HEK293T (cell line): ENCODE results near the gene ARFGEF3.

ENCODE experiments used
- CTCF ChIA-PET: fragments of 350-600 bp; formaldehyde crosslinking; extraction: SDS; loops from one replicate; lab custom pipeline; 2021; ENCODE audit warnings: antibody characterized with exemption, inconsistent platforms; lab: Yijun Ruan, JAX
- POLR2A ChIA-PET: fragments of 350-600 bp; formaldehyde crosslinking; extraction: SDS; loops from one replicate; lab custom pipeline; 2020; ENCODE audit warnings: antibody characterized with exemption, inconsistent platforms; lab: Yijun Ruan, JAX
- DNase-seq: peaks from one replicate; pipeline ENCODE4 v3.0.0; 2012; ENCODE audit warnings: mixed read lengths; ENCODE audit errors: extremely low spot score
- ARNT ChIP-seq: fragments of 450-650 bp; IDR thresholded peaks from 2 replicates; pipeline ENCODE4 v1.6.1; 2017; ENCODE audit warnings: mild to moderate bottlenecking
- BHLHE40 ChIP-seq: fragments of 450-650 bp; IDR thresholded peaks from 2 replicates; pipeline ENCODE4 v1.6.1; 2016; ENCODE audit warnings: mild to moderate bottlenecking, moderate library complexity, borderline replicate concordance
- CTBP1 ChIP-seq: fragments of 450-650 bp; IDR thresholded peaks from 2 replicates; pipeline ENCODE4 v1.6.1; 2016; ENCODE audit warnings: borderline replicate concordance
- ELF4 ChIP-seq: fragments of 450-650 bp; IDR thresholded peaks from 2 replicates; pipeline ENCODE4 v1.6.1; 2017; ENCODE audit warnings: antibody characterized with exemption
- FOXA1 ChIP-seq: fragments of 450-650 bp; IDR thresholded peaks from 2 replicates; pipeline ENCODE4 v1.6.1; 2016; ENCODE audit warnings: mild to moderate bottlenecking
- FOXK2 ChIP-seq: fragments of 450-650 bp; IDR thresholded peaks from 2 replicates; pipeline ENCODE4 v1.6.1; 2016; ENCODE audit warnings: mild to moderate bottlenecking
- FOXM1 ChIP-seq: fragments of 450-650 bp; IDR thresholded peaks from 2 replicates; pipeline ENCODE4 v1.6.1; 2017; ENCODE audit warnings: mild to moderate bottlenecking, borderline replicate concordance
- HDGF ChIP-seq: fragments of 450-650 bp; IDR thresholded peaks from 2 replicates; pipeline ENCODE4 v1.6.1; 2017; ENCODE audit warnings: antibody characterized with exemption, borderline replicate concordance
- L3MBTL2 ChIP-seq: fragments of 450-650 bp; conservative IDR thresholded peaks from 2 replicates; pipeline ENCODE4 v1.6.1; 2016; ENCODE audit warnings: mild to moderate bottlenecking
- LEF1 ChIP-seq: fragments of 450-650 bp; IDR thresholded peaks from 2 replicates; pipeline ENCODE4 v1.6.1; 2017; ENCODE audit warnings: mild to moderate bottlenecking, borderline replicate concordance
- NFRKB ChIP-seq: fragments of 450-650 bp; IDR thresholded peaks from 2 replicates; pipeline ENCODE4 v1.6.1; 2016; ENCODE audit warnings: mild to moderate bottlenecking, moderate library complexity
- PKNOX1 ChIP-seq: fragments of 450-650 bp; IDR thresholded peaks from 2 replicates; pipeline ENCODE4 v1.6.1; 2016
- SP1 ChIP-seq: fragments of 450-650 bp; IDR thresholded peaks from 2 replicates; pipeline ENCODE4 v1.6.1; 2017
- SUZ12 ChIP-seq: fragments of 450-650 bp; IDR thresholded peaks from 2 replicates; pipeline ENCODE4 v1.6.1; 2016; ENCODE audit warnings: mild to moderate bottlenecking
- TARDBP ChIP-seq: fragments of 450-650 bp; IDR thresholded peaks from 2 replicates; pipeline ENCODE4 v1.6.1; 2016
- ZNF384 ChIP-seq: fragments of 450-650 bp; IDR thresholded peaks from 2 replicates; pipeline ENCODE4 v1.6.1; 2016

The ARFGEF3 gene

GRCh38 chr6:138382498-138383265 lies 220.9 kb downstream of the ARFGEF3 start:
- ChIA-PET CTCF (no interaction called here), POLR2A (no interaction called here)
- DNase-seq: no peak
- TF ChIP-seq BHLHE40 (no peak), CTBP1 (no peak), FOXM1 (no peak), ZNF384 (no peak), HDGF (no peak), SP1 (no peak)

GRCh38 chr6:138383776-138384175 lies 222.0 kb downstream of the ARFGEF3 start:
- POLR2A ChIA-PET: no interaction called here
- TF ChIP-seq ARNT: no peak
- TF ChIP-seq ELF4: no peak
- no peak for TF ChIP-seq FOXM1
- TF ChIP-seq CTBP1: no peak
- TF ChIP-seq BHLHE40: no peak
- CTCF ChIA-PET: no interaction called here
- no peak for DNase-seq

GRCh38 chr6:138386897-138387296 lies 225.2 kb downstream of the ARFGEF3 start:
- DNase-seq: no peak
- no peak for TF ChIP-seq FOXM1
- TF ChIP-seq L3MBTL2: no peak
- TF ChIP-seq SUZ12: no peak
- no peak for TF ChIP-seq ELF4
- no peak for TF ChIP-seq LEF1
- no peak for TF ChIP-seq BHLHE40
- CTCF ChIA-PET: interaction anchor here (0.6 kb wide), 1 partner anchor 18 kb away, joined by 6 read pairs; no protein-coding TSS in a partner anchor
- POLR2A ChIA-PET: no interaction called here

- no peak for DNase-seq
- POLR2A ChIA-PET: no interaction called here
- CTCF ChIA-PET: interaction anchor here (0.6 kb wide), 1 partner anchor 17 kb away, joined by 6 read pairs; no protein-coding TSS in a partner anchor
- TF ChIP-seq ARNT (no peak), FOXA1 (no peak), HDGF (no peak), TARDBP (no peak), FOXK2 (no peak), SP1 (no peak), SUZ12 (no peak), FOXM1 (no peak), CTBP1 (no peak), ZNF384 (no peak), PKNOX1 (no peak), ELF4 (no peak), LEF1 (no peak), L3MBTL2 (no peak), BHLHE40 (no peak), NFRKB (no peak)
Measured at GRCh38 chr6:138387577-138388368, 226.0 kb downstream of the ARFGEF3 start.

- POLR2A ChIA-PET: no interaction called here
- no peak for TF ChIP-seq HDGF
- no peak for TF ChIP-seq ZNF384
- TF ChIP-seq LEF1: no peak
- no peak for DNase-seq
- CTCF ChIA-PET: no interaction called here
Measured at GRCh38 chr6:138389551-138389950, 227.8 kb downstream of the ARFGEF3 start.
